Measurements from ENCODE around the gene LCAT.

- TF ChIP-seq, protein P1, sequence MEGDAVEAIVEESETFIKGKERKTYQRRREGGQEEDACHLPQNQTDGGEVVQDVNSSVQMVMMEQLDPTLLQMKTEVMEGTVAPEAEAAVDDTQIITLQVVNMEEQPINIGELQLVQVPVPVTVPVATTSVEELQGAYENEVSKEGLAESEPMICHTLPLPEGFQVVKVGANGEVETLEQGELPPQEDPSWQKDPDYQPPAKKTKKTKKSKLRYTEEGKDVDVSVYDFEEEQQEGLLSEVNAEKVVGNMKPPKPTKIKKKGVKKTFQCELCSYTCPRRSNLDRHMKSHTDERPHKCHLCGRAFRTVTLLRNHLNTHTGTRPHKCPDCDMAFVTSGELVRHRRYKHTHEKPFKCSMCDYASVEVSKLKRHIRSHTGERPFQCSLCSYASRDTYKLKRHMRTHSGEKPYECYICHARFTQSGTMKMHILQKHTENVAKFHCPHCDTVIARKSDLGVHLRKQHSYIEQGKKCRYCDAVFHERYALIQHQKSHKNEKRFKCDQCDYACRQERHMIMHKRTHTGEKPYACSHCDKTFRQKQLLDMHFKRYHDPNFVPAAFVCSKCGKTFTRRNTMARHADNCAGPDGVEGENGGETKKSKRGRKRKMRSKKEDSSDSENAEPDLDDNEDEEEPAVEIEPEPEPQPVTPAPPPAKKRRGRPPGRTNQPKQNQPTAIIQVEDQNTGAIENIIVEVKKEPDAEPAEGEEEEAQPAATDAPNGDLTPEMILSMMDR (IDR thresholded peaks at IDR 0.05): peak; percentile 42 to 61 (median 52)
- no peak for TF ChIP-seq POLR2A (IDR thresholded peaks at IDR 0.05)
Measured at GRCh38 chr16:67942200-67942509, 1.8 kb downstream of the LCAT start.

Measured in right lobe of liver (tissue), 4 donors.